GM06990 (cell line): ENCODE data around the gene CKS1B.
"Not testable (repeated sequence)": the region's sequence is repeated elsewhere in the genome, so short reads cannot be mapped to it uniquely, and the experiment has no call there.

Source experiments
- DNase-seq: peaks from one replicate; pipeline ENCODE4 v3.0.0-alpha.2; 2011; ENCODE audit not compliant: insufficient read length; ENCODE audit errors: extremely low read depth
- H3K27me3 ChIP-seq: replicated peaks from 2 replicates; pipeline ENCODE4 v1.6.0; 2011; ENCODE audit warnings: low read length; ENCODE audit not compliant: control insufficient read depth, insufficient read depth
- H3K36me3 ChIP-seq: 2 replicates; pipeline ENCODE4 v1.5.1; 2011; ENCODE audit warnings: low read length; ENCODE audit not compliant: control insufficient read depth, insufficient read depth
- H3K4me3 ChIP-seq: replicated peaks from 2 replicates; pipeline ENCODE4 v1.5.1; 2011; ENCODE audit warnings: low read depth, mild to moderate bottlenecking, control low read depth, low read length
- TF ChIP-seq, protein P1 (sequence below): IDR thresholded peaks from 2 replicates; pipeline ENCODE4 v1.5.1; 2011; ENCODE audit warnings: low read length, control low read depth, mild to moderate bottlenecking, inconsistent platforms; ENCODE audit not compliant: insufficient read depth, poor library complexity, severe bottlenecking

CKS1B gene

GRCh38 chr1:154983776-154984466 lies 9.4 kb downstream of the CKS1B start:
- TF ChIP-seq, protein P1, sequence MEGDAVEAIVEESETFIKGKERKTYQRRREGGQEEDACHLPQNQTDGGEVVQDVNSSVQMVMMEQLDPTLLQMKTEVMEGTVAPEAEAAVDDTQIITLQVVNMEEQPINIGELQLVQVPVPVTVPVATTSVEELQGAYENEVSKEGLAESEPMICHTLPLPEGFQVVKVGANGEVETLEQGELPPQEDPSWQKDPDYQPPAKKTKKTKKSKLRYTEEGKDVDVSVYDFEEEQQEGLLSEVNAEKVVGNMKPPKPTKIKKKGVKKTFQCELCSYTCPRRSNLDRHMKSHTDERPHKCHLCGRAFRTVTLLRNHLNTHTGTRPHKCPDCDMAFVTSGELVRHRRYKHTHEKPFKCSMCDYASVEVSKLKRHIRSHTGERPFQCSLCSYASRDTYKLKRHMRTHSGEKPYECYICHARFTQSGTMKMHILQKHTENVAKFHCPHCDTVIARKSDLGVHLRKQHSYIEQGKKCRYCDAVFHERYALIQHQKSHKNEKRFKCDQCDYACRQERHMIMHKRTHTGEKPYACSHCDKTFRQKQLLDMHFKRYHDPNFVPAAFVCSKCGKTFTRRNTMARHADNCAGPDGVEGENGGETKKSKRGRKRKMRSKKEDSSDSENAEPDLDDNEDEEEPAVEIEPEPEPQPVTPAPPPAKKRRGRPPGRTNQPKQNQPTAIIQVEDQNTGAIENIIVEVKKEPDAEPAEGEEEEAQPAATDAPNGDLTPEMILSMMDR = no peak
- H3K4me3 ChIP-seq = peak overlapping the region; percentile 70
- peaks cover 9% of the 10 kb centered on the region for H3K36me3 ChIP-seq
- H3K27me3 ChIP-seq = no peaks in the 10 kb centered on the region
- DNase-seq = no peak

GRCh38 chr1:154986736-154987135 lies 12.3 kb downstream of the CKS1B start:
- H3K4me3 ChIP-seq, DNase-seq, H3K27me3 ChIP-seq: not testable (repeated sequence)
- H3K36me3 ChIP-seq = peaks cover 22% of the 10 kb centered on the region

- no peak for DNase-seq
- H3K36me3 ChIP-seq = peaks cover 22% of the 10 kb centered on the region
- TF ChIP-seq, protein P1 = no peak
- no peak overlapping the region for H3K4me3 ChIP-seq
- no peaks in the 10 kb centered on the region for H3K27me3 ChIP-seq
These were observed 12.8 kb downstream of the CKS1B start for GRCh38 chr1:154987326-154987725.

DNA sequence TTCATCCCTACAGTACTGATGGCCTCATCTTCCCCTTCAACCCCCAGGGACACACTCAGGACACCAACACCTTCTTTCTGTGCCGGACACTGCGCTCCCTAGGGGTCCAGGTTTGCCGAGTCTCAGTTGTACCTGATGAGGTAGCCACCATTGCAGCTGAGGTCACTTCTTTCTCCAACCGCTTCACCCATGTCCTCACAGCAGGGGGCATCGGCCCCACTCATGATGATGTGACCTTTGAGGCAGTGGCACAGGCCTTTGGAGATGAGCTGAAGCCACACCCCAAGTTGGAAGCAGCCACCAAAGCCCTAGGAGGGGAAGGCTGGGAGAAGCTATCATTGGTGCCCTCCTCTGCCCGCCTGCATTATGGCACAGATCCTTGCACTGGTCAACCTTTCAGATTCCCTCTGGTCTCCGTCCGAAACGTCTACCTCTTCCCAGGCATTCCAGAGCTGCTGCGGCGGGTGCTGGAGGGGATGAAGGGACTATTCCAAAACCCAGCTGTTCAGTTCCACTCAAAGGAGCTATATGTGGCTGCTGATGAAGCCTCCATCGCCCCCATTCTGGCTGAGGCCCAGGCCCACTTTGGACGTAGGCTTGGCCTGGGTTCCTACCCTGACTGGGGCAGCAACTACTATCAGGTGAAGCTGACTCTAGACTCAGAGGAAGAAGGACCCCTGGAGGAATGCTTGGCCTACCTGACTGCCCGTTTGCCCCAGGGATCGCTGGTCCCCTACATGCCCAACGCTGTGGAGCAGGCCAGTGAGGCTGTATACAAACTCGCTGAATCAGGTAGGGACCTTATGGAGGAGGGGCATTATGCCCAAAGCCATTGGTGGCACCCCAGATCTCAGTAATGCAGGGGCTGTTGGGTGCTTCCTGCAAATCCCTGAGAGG lies 13.8 kb downstream of the CKS1B start:
- TF ChIP-seq, protein P1 = no peak
- DNase-seq = no peak
- no peak overlapping the region for H3K4me3 ChIP-seq
- H3K36me3 ChIP-seq = peaks cover 24% of the 10 kb centered on the region
- no peaks in the 10 kb centered on the region for H3K27me3 ChIP-seq

GRCh38 chr1:154989195-154989860 lies 14.8 kb downstream of the CKS1B start:
- no peak for DNase-seq
- H3K36me3 ChIP-seq = peaks cover 24% of the 10 kb centered on the region

More at GRCh38 chr1:154989195-154989860, 14.8 kb downstream of the CKS1B start:
- no peaks in the 10 kb centered on the region for H3K27me3 ChIP-seq
- H3K4me3 ChIP-seq = no peak overlapping the region
- TF ChIP-seq, protein P1 = no peak
